GM21515 (cell line): Measurements from ENCODE around the gene UPK3A.
A peak's percentile ranks its signal among the peaks of the same experiment; 100 is the strongest.

Experiments used
- ATAC-seq: cut with Tn5 transposase; IDR thresholded peaks from one replicate; pipeline ENCODE4 v1.9.1; 2021; ENCODE audit not compliant: unreplicated experiment

Gene UPK3A

GRCh38 chr22:45308391-45308956 lies 23.7 kb downstream of the UPK3A start:
- no peak for ATAC-seq

DNA sequence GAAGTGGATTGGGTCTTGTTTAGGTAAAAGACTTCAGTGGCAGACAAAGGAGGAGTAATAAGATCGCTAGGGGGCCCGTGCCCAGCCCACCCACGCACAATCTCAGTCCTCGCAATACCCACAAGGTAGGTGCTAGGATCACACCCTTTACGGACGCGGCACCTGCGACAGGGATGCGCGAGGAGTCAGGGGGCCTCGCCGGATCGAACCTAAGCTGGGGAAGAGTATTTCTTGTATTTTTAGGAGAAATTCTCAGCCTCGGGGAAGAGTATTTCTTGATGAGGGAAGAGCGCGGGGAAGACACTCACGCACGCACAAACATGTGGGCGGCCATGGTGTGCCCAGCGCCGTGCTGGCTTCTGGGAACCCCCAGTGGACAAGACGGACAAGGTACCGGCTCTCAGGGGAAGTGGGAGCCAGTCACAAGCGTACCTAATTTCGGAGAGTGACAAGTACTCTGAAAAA lies 24.2 kb downstream of the UPK3A start:
- ATAC-seq = no peak

DNA sequence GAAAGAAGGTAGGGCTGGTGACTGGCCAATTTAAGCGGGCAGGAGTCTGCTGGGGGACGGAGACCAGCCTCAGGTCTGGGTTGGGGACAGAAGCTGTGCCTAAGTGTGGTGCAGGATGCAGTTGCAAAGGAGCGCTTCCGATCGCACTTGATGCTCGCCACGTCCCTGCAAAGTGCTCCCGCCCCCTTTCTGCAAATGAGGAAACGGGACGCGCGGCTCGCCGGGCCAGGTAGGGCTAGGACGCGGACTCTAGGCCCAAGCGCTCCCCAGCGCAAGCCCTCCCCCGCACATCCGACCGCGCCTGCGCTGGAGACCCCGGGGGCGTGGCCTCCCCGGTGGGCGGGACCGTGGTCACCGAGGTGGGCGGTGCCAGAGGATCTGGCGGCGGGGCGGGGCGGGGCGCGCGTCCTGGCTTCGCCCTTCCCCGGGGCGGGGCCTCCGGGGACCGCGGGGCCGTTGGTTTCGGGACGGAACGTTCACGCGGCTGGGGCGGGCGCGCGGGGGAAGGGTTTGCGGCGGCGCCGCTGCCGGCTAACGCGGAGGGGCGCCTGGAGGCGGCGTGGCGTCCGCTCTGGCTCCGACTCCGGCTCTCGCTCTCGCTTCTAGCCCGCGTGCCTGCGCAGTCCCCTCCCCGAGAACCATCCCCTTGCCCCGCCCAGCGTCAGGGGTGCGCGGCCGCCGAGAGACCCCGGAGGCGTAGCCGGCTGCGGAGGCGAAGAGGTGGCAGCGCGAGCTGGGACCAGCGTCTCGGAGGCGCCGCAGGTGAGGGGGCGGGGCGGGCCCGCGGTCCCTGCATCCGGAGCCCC lies 24.9 kb downstream of the UPK3A start, which contains the start of gene FAM118A:
FAM118A (plus strand) TSS at position 513 of the 806 bp plus-strand sequence. CDS start 12,446 bp downstream, outside the sequence.
- ATAC-seq = peak; percentile 75

GRCh38 chr22:45310331-45310976 lies 25.7 kb downstream of the UPK3A start:
- no peak for ATAC-seq

GRCh38 chr22:45310977-45311531 lies 26.3 kb downstream of the UPK3A start:
- ATAC-seq = no peak

GRCh38 chr22:45312415-45312814 lies 27.7 kb downstream of the UPK3A start:
- no peak for ATAC-seq

DNA sequence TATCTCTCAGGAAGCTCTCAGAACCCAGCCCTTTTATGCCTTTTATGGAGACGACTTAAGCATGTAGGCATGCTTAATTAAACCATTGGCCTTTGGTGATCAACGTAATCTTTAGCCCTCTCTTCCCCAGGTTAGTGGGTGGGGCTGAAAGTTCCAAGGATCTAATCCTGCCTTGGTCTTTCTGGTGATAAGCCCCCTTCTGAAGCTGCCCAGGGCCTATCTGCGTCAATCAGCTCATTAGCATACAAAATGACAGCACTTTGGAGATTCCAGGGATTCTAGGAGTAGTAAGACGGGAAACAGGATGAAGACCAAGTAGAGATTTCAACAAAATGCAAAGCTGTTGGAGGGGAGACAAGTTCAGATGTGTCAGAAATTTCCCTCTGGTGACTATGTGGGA lies 28.1 kb downstream of the UPK3A start:
- ATAC-seq = no peak

GRCh38 chr22:45314054-45314721 lies 29.4 kb downstream of the UPK3A start:
- no peak for ATAC-seq

- ATAC-seq = no peak
Observed at GRCh38 chr22:45314786-45315185, 30.0 kb downstream of the UPK3A start.

DNA sequence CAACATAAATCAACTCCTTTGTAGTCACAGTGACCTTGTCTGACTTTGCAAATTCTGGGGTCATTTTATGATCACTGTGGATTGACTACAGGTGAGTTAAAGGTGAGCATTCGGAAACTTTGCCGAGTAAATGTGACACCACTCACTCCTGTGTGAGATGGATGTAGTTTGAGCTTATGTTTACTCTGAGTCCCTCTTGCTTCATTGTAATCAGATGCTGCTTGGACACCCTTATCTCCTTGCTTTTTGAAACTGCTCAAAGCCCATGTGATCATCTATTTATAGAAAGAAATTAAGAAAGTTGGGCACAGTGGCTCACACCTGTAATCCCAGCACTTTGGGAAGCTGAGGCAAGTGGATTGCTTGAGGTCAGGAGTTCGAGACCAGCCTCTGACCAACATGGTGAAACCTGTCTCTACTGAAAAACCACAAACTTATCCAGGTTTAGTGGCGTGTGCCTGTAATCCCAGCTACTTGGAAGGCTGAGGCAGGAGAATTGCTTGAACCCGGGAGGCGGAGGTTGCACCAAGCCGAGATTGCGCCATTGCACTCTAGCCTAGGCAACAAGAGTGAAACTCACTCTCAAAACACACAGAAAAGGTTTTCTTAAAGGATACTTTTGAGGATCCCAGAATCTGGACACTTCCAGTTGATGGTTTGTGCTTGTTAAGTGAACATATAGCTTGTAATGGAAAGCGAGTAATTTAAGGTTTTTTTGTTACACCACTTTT lies 32.2 kb downstream of the UPK3A start:
- no peak for ATAC-seq

DNA sequence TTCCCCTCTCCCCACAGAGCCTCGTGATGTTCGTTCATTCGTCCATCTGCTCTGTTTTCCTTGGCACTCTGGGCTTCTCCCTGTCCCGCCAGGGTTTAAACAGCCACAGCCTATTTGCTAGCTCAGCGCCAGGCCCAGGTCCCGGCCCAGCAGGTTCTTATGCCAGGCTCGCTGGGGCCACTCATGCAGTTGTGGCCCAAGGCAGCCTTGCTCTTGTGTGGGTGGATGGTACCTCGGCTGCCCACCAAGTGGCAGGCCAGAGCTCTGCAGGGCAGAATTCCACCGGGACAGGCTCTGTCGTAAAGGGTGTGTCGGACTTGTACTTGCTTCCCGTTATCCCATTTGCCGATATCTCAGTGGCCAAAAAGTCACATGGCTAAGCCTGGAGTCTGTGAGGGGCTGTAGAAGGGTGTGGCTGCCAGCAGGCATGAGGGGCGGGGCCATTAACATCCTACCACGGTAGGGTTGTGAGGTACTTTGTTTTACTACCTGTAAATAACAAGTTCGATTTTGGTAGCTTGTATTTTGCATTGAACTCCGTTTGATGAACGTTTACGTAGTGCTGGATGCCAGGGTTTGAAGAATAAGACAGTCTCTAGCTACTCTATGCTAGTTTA lies 32.9 kb downstream of the UPK3A start:
- ATAC-seq = no peak

DNA sequence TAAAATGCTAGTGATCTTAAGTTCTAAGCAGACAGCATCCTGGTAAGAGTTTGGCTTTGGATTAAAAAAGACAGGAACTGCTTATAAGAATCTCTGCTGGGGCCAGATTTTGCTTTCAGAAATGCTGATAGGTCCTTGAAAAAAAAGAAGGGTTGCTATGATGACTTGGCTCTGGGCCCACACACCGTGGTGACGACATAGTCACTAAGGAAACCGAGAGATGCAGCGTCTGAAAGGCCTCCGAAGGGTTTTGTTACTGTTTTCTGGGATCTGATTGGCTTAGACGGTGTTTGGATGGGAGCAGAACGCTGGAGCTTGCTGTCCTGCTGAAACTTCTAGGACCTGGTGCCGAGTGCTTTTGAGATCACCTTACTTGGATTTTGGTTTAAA lies 33.4 kb downstream of the UPK3A start:
- ATAC-seq = no peak

DNA sequence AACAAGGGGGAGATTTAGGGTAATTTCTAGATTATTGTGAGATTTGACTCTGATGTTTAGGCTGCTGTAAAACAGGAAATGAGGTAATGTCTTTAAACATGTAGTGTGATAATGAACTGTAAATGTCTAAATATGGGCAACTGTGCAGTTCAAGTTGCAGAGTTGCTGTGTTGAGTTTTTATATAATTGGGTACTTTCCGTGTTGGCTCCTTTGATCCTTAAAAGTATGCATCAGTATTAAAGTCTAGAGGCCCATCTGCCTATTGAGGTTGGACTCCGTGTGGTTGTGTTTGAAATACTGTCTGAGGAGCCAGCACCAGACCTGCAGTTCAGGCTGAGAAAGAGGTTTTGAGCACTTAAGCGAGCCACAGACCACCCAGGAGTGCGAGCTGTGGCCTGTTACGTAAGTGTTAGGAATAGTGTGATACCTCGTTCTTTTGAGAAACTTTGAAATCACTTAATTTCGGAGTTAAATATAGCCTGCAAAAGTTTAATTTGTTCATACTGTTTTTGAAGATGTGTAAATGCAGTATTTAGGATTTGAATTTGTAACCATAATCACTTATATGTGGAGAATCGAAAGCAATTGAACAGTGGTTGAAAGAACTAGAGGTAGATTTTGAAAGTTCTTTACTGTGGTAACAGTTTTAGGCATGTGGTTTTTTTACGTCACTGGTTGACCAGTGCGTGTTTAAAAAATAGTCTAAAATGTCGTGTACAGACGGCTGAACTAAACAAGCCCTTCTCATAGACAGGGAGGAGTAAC lies 34.0 kb downstream of the UPK3A start:
- no peak for ATAC-seq

DNA sequence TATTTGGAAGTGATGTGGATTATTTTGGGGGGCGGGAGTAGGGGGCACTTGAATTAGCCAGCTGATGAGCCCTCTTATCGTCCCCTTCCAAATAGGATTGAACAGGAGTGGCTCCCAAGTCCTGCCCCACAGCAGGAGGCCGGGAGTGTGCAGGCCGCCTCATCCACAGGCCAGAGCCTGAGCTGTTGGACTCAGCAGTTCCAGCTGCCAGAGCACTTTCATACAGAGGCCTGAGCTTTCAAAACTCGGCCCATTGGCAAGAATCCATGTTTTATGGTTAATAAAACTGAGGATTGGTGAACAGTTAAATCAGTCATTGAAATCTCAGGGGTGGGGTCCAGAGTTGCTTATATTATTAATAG lies 34.6 kb downstream of the UPK3A start:
- ATAC-seq = no peak

GRCh38 chr22:45320357-45320976 lies 35.7 kb downstream of the UPK3A start:
- ATAC-seq = no peak

DNA sequence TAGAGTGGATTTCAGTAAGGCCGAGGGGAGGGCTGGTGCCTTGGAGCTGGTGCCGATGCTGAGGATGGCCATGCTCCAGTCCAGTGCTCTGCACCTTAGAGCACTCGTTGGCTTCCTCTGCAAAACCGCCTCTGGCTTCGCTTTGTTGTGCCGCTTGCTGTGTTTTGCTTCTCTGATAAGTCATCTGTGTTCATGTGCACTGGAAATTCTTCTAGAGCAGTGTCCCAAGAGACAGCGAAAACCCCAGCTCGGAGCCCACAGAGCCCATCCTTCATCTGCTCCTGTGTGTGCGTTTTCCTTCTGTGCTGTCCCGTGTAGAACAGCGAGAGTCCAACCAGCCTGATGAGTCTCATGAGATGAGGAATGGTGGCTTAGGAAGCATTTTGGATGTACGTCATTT lies 37.1 kb downstream of the UPK3A start:
- ATAC-seq = no peak

- no peak for ATAC-seq
Observed at GRCh38 chr22:45322873-45323525, 38.2 kb downstream of the UPK3A start.

GRCh38 chr22:45323695-45324094 lies 38.9 kb downstream of the UPK3A start:
- no peak for ATAC-seq
